CD8-positive, alpha-beta memory T cell (primary cell): ENCODE measurements around the gene SLC26A11. TPM values are rescaled to one million over a fixed set of nuclear protein-coding genes. Genes with fewer than 3 reads are reported as not detected.

Experiments
- CTCF ChIA-PET: fragments of 350-600 bp; sonication (Branson Sonifier 250); formaldehyde crosslinking; loops from one replicate; lab custom pipeline; 2021; ENCODE audit warnings: antibody characterized with exemption; lab: Charles Lee
- POLR2A ChIA-PET: fragments of 350-600 bp; sonication (Branson Sonifier 250); formaldehyde crosslinking; loops from one replicate; lab custom pipeline; 2021; ENCODE audit warnings: antibody characterized with exemption; lab: Charles Lee
- DNase-seq, 5 donors: peaks; one replicate each; pipeline versions ENCODE4 v3.0.0 to v3.0.0-alpha.2; 2020 to 2022; ENCODE audit warnings: mixed read lengths in 1 of 5
- H3K27ac ChIP-seq: one replicate; pipeline ENCODE4 v1.7.0; 2013; ENCODE audit warnings: low read depth, mild to moderate bottlenecking, low read length, moderate library complexity
- H3K27me3 ChIP-seq: 2 replicates; pipeline ENCODE4 v1.7.0; 2013; ENCODE audit warnings: low read length, mild to moderate bottlenecking; ENCODE audit not compliant: insufficient read depth, poor library complexity, severe bottlenecking
- H3K36me3 ChIP-seq: 2 replicates; pipeline ENCODE4 v1.7.0; 2013; ENCODE audit warnings: mild to moderate bottlenecking, low read length, moderate library complexity; ENCODE audit not compliant: insufficient read depth
- H3K4me1 ChIP-seq: 2 replicates; pipeline ENCODE4 v1.7.0; 2013; ENCODE audit warnings: mild to moderate bottlenecking, low read length, moderate library complexity; ENCODE audit not compliant: insufficient read depth
- H3K4me3 ChIP-seq: 2 replicates; pipeline ENCODE4 v1.7.0; 2013; ENCODE audit warnings: mild to moderate bottlenecking, low read length
- H3K9me3 ChIP-seq: 2 replicates; pipeline ENCODE4 v1.7.0; 2013; ENCODE audit warnings: mild to moderate bottlenecking, low read length
- H3K27ac Mint-ChIP-seq, 8 donors: one replicate each; pipeline ENCODE4 v1.8.0; 2020 to 2021; ENCODE audit warnings: mixed read lengths in 8 of 8, mild to moderate bottlenecking in 6 of 8, inconsistent platforms in 3 of 8, moderate library complexity in 3 of 8
- H3K27me3 Mint-ChIP-seq, 2 donors: one replicate each; pipeline ENCODE4 v1.8.0; 2020 to 2021; ENCODE audit warnings: mixed read lengths in 2 of 2, mild to moderate bottlenecking in 1 of 2, moderate library complexity in 1 of 2
- H3K36me3 Mint-ChIP-seq, 3 donors: one replicate each; pipeline ENCODE4 v1.8.0; 2020 to 2021; ENCODE audit warnings: mixed read lengths in 3 of 3, inconsistent platforms in 1 of 3, mild to moderate bottlenecking in 1 of 3
- H3K4me1 Mint-ChIP-seq, 3 donors: one replicate each; pipeline ENCODE4 v1.8.0; 2020 to 2021; ENCODE audit warnings: mixed read lengths in 3 of 3, inconsistent platforms in 1 of 3, mild to moderate bottlenecking in 1 of 3
- H3K4me3 Mint-ChIP-seq, 7 donors: one replicate each; pipeline ENCODE4 v1.8.0; 2020 to 2021; ENCODE audit warnings: mixed read lengths in 7 of 7, mild to moderate bottlenecking in 6 of 7, moderate library complexity in 4 of 7, inconsistent platforms in 2 of 7
- H3K9me3 Mint-ChIP-seq, 5 donors: one replicate each; pipeline ENCODE4 v1.8.0; 2020 to 2022; ENCODE audit warnings: mixed read lengths in 5 of 5, mild to moderate bottlenecking in 3 of 5, moderate library complexity in 2 of 5, inconsistent platforms in 1 of 5
- polyA plus RNA-seq: library from polyadenylated mRNA; unstranded; fragments of 300-500 nt; fragmentation: Illumina TruSeq; gene quantifications from one replicate; pipeline ENCODE4 v1.2.3, GENCODE V29; 2021
- total RNA-seq, 2 experiments: library from RNA; stranded (reverse); gene quantifications; one replicate each; pipeline ENCODE4 v1.2.3, GENCODE V29; 2021

Gene SLC26A11
- total and polyA plus RNA-seq, 3 experiments from 2014 or later: 7.0 to 19.6 (median 18.1) TPM

DNA sequence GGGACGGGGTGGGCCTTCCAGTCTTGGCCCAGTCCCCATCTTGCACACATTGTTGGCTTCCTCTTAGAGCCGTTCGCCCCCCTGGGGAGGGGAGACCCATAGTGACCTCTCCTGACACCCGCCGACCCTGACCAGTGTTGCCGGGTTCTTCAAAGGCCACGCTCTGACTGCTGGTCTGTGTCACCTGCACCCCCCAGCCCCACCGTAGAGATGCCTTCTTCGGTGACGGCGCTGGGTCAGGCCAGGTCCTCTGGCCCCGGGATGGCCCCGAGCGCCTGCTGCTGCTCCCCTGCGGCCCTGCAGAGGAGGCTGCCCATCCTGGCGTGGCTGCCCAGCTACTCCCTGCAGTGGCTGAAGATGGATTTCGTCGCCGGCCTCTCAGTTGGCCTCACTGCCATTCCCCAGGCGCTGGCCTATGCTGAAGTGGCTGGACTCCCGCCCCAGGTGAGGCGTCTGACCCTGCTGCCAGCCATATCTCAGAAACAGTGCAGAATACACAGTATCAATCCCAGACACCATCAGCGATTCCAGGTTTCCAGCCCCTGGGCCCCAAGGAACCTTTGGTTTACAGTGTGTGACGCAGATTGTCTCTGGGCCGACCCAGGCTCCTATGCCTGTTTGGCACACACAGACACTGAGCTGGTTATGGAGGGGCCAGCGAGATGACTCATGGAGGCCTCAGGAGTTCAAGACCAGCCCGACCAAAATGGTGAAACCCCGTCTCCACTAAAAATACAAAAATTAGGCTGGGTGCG lies 1.3 kb downstream of the SLC26A11 start:
- peaks cover 31% of the 10 kb centered on the region for H3K4me1 ChIP-seq
- Mint-ChIP-seq H3K36me3 (peaks cover 0 to 62% (median 17%) of the 10 kb centered on the region in 3 donors), H3K4me3 (peak overlapping the region; percentile 76 to 89 (median 82)), H3K27ac (peak overlapping the region in 7 of 8 donors; percentile 43 to 95 (median 86)), H3K27me3 (peaks cover 0 to 1% of the 10 kb centered on the region in 2 donors), H3K9me3 (no peaks in the 10 kb centered on the region), H3K4me1 (peaks cover 38 to 59% (median 40%) of the 10 kb centered on the region in 3 donors)
- POLR2A ChIA-PET: no interaction called here
- CTCF ChIA-PET: no interaction called here
- DNase-seq: no peak
- peaks cover 3% of the 10 kb centered on the region for H3K36me3 ChIP-seq
- H3K27me3 ChIP-seq: no peaks in the 10 kb centered on the region
- no peak overlapping the region for H3K4me3 ChIP-seq
- no peaks in the 10 kb centered on the region for H3K9me3 ChIP-seq
- no peak overlapping the region for H3K27ac ChIP-seq

DNA sequence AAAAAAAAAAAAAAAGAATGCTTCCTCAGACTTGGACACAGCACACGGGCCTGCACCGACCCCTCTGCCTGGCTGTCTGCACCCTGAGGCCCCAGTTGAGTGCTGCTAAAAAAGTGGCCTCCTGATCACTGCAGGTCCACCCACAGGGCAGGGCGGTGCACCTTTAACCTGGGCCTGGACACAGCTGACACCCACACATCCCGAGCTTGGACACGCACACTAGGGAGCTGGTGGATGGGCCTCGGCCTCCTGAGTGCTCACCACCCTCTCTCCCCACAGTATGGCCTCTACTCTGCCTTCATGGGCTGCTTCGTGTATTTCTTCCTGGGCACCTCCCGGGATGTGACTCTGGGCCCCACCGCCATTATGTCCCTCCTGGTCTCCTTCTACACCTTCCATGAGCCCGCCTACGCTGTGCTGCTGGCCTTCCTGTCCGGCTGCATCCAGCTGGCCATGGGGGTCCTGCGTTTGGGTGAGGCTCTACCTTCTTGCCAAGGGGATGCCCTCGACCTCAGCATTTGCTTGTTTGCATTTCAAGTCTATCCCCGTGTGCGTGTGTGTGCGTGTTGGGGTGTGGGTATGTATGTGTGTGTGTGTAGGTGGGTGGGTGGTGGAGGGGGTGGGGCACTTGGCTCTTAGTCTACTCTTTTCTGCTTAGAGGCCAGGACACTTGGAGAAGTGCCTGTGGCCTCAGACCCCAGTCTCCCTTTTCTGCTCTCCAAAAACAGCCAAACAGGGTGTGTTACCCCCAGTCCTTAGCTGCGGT lies 2.3 kb downstream of the SLC26A11 start:
- CTCF ChIA-PET: no interaction called here
- Mint-ChIP-seq H3K4me1 (peaks cover 32 to 51% (median 32%) of the 10 kb centered on the region in 3 donors), H3K9me3 (no peaks in the 10 kb centered on the region), H3K27me3 (peaks cover 0 to 1% of the 10 kb centered on the region in 2 donors), H3K27ac (peak overlapping the region in 3 of 8 donors; percentile 32 to 78 (median 61)), H3K36me3 (peaks cover 0 to 63% (median 11%) of the 10 kb centered on the region in 3 donors), H3K4me3 (peak overlapping the region; percentile 32 to 93 (median 67))
- no peak overlapping the region for H3K27ac ChIP-seq
- H3K27me3 ChIP-seq: no peaks in the 10 kb centered on the region
- no peak for DNase-seq
- no peak overlapping the region for H3K4me3 ChIP-seq
- no peaks in the 10 kb centered on the region for H3K36me3 ChIP-seq
- POLR2A ChIA-PET: no interaction called here
- peaks cover 26% of the 10 kb centered on the region for H3K4me1 ChIP-seq
- no peaks in the 10 kb centered on the region for H3K9me3 ChIP-seq

DNA sequence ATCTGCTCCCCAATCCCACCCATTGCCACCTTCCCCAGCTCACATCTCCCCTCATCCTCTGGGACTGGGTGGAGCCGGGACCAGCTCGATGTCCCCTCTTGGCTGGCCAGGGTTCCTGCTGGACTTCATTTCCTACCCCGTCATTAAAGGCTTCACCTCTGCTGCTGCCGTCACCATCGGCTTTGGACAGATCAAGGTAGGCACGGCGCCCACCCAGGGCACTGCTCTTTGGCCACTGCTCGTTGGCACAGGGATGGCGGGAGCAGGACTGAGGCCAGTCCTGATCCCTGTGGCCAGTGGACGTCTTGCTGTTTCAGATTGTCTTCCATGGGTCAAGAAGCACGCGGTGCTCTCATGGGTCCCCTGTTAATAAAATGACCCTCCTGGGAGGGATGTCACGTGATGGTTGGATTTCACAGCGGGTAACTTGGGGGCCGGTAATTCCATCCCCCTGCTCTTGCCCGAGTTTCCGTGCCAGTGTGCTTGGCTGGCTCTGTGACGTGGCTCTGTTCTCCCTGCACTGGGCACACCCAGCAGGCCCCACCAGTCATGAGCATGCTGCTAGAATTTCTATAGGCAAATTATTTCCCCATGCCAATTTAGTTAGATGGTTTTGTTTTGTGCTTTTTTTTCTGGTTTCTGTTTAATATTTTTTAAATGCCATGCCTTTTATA lies 3.1 kb downstream of the SLC26A11 start:
- DNase-seq: no peak
- no peaks in the 10 kb centered on the region for H3K36me3 ChIP-seq
- ChIA-PET POLR2A (no interaction called here), CTCF (no interaction called here)
- H3K9me3 ChIP-seq: no peaks in the 10 kb centered on the region
- H3K4me3 ChIP-seq: no peak overlapping the region
- H3K27ac Mint-ChIP-seq: peak overlapping the region in 5 of 8 donors; percentile 36 to 97 (median 77)
- no peaks in the 10 kb centered on the region for H3K27me3 ChIP-seq
- H3K4me1 Mint-ChIP-seq: peaks cover 25 to 44% (median 27%) of the 10 kb centered on the region in 3 donors
- H3K36me3 Mint-ChIP-seq: peaks cover 0 to 63% (median 9%) of the 10 kb centered on the region in 3 donors
- H3K4me1 ChIP-seq: peaks cover 18% of the 10 kb centered on the region
- no peak overlapping the region for H3K27ac ChIP-seq
- H3K4me3 Mint-ChIP-seq: peak overlapping the region in 6 of 7 donors; percentile 32 to 93 (median 63)
- peaks cover 0 to 1% of the 10 kb centered on the region in 2 donors for H3K27me3 Mint-ChIP-seq
- no peaks in the 10 kb centered on the region for H3K9me3 Mint-ChIP-seq

DNA sequence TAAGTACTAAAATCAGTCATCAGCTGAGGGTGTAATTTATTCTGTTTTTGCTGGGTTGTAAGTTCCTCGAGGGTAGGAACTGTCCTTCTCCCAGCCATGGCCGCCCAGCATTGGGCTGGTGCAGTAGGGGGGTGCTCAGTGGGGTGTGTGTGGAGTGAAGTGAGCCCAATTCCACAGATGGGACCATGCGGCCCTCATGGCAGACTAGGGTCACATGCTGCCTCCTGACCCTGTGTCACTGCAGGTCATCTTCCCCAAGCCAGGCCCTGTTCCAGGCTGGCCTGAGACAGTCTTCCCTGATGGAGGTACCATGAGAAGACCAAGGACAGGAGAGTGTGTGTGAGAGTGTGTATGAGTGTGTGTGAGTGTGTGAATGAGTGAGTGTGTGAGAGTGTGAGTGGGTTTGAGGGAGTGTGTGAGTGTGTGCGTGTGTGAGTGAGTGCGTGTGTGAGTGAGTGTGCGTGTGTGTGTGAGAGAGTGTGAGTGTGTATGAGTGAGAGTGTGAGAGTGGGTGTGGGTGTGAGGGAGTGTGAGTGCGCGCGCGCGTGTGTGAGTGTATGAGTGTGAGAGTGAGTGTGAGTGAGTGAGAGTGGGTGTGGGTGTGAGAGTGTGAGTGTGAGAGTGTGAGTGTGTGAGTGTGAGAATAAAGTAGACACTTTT lies 3.7 kb downstream of the SLC26A11 start:
- Mint-ChIP-seq H3K36me3 (peaks cover 0 to 67% (median 9%) of the 10 kb centered on the region in 3 donors), H3K4me1 (peaks cover 18 to 37% (median 20%) of the 10 kb centered on the region in 3 donors)
- CTCF ChIA-PET: no interaction called here

DNA sequence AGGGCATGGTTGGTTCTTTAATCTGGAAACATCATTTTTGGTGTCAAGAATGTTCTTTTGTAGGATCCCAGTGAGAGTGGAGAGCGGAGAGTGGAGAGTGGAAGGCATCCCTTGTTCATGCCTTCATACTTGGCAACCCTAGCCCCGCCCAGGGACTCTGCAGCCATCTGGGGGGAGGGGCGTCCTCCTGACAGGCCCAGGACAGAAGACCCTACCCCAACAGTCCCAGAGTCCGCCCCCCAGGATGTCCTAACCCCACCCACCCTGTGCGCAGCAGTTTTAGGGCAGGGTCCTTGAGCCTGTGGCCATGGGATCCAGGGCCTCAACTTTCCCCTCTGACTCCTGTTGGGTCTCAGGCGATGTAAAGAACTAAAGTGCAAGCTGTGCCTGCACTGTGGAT lies 4.5 kb downstream of the SLC26A11 start:
- peaks cover 0 to 66% (median 9%) of the 10 kb centered on the region in 3 donors for H3K36me3 Mint-ChIP-seq
- no peak for DNase-seq
- H3K27ac Mint-ChIP-seq: peak overlapping the region in 3 of 8 donors; percentile 10 to 45 (median 19)
- Histone ChIP-seq H3K27ac (no peak overlapping the region), H3K4me1 (peaks cover 7% of the 10 kb centered on the region), H3K9me3 (no peaks in the 10 kb centered on the region), H3K36me3 (no peaks in the 10 kb centered on the region), H3K27me3 (no peaks in the 10 kb centered on the region), H3K4me3 (no peak overlapping the region)
- H3K27me3 Mint-ChIP-seq: peaks cover 0 to 1% of the 10 kb centered on the region in 2 donors
- ChIA-PET POLR2A (interaction anchor here (0.5 kb wide), 1 partner anchor 1607 kb away, joined by 4 read pairs; no protein-coding TSS in a partner anchor), CTCF (no interaction called here)
- no peaks in the 10 kb centered on the region for H3K9me3 Mint-ChIP-seq
- H3K4me3 Mint-ChIP-seq: peak overlapping the region in 1 of 7 donors; percentile 52
- H3K4me1 Mint-ChIP-seq: peaks cover 12 to 30% (median 15%) of the 10 kb centered on the region in 3 donors

More for the DNA sequence above, 3.7 kb downstream of the SLC26A11 start:
- Histone ChIP-seq H3K4me1 (peaks cover 12% of the 10 kb centered on the region), H3K4me3 (no peak overlapping the region), H3K27me3 (no peaks in the 10 kb centered on the region), H3K9me3 (no peaks in the 10 kb centered on the region), H3K27ac (no peak overlapping the region), H3K36me3 (no peaks in the 10 kb centered on the region)
- DNase-seq: no peak
- POLR2A ChIA-PET: no interaction called here
- Mint-ChIP-seq H3K4me3 (peak overlapping the region in 2 of 7 donors; percentile 16 to 93), H3K27me3 (peaks cover 0 to 1% of the 10 kb centered on the region in 2 donors), H3K27ac (peak overlapping the region in 6 of 8 donors; percentile 7 to 49 (median 38)), H3K9me3 (no peaks in the 10 kb centered on the region)

DNA sequence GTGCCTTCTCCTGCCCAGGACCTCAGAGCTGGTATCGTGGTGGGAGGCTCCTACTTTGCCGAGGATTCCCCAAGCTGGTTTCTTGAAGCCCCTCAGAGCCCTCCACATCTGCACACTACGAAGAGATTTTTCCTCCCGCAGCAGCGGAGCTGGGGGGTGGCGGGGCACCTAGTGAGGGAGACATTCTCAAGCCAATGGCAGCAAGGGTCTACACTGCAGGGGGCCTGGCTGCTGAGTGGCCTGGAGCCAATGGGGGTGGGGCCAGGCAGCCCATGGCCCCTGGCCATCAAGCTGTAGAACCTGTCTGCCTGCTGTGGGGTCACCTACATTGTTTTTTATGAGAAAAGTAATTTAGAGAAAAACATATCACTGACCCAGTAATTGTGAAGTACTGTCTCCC lies 5.0 kb downstream of the SLC26A11 start:
- H3K36me3 ChIP-seq: no peaks in the 10 kb centered on the region
- no peak overlapping the region for H3K27ac ChIP-seq
- H3K27me3 ChIP-seq: no peaks in the 10 kb centered on the region
- H3K9me3 ChIP-seq: no peaks in the 10 kb centered on the region
- H3K27me3 Mint-ChIP-seq: peaks cover 0 to 1% of the 10 kb centered on the region in 2 donors
- peaks cover 3 to 67% (median 10%) of the 10 kb centered on the region in 3 donors for H3K36me3 Mint-ChIP-seq
- no peak overlapping the region for H3K4me3 ChIP-seq
- H3K4me3 Mint-ChIP-seq: no peak overlapping the region
- peak overlapping the region in 1 of 8 donors; percentile 41 for H3K27ac Mint-ChIP-seq
- peaks cover 12 to 30% (median 14%) of the 10 kb centered on the region in 3 donors for H3K4me1 Mint-ChIP-seq
- POLR2A ChIA-PET: interaction anchor here (0.5 kb wide), 1 partner anchor 1606 kb away, joined by 4 read pairs; no protein-coding TSS in a partner anchor
- DNase-seq: no peak
- CTCF ChIA-PET: no interaction called here
- H3K4me1 ChIP-seq: peaks cover 7% of the 10 kb centered on the region
- no peaks in the 10 kb centered on the region for H3K9me3 Mint-ChIP-seq

DNA sequence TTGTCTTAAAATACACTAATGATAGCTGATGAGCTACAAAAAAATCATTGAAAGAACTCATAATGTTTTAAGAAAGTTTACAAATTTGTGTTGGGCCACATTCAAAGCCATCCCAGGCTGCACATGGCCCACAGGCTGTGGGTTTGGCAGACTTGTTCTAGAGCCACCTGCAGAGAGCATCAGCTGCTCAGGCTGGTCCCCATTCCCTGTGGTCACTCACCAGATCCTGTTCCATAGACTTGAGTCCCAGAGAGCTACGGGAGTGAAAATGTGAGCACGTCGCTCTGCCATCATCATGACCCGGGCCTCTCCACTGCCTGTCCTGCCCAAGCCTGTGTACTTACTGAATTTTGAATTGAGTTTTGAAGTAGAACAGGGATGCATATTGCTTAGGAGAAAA lies 6.9 kb downstream of the SLC26A11 start:
- peak overlapping the region in 2 of 8 donors; percentile 10 to 27 for H3K27ac Mint-ChIP-seq
- peaks cover 0 to 6% (median 4%) of the 10 kb centered on the region in 5 donors for H3K9me3 Mint-ChIP-seq
- peaks cover 0 to 1% of the 10 kb centered on the region in 2 donors for H3K27me3 Mint-ChIP-seq
- H3K36me3 ChIP-seq: no peaks in the 10 kb centered on the region
- CTCF ChIA-PET: interaction anchor here (0.9 kb wide), 1 partner anchor 22 kb away, joined by 3 read pairs; no protein-coding TSS in a partner anchor
- peaks cover 16 to 73% (median 20%) of the 10 kb centered on the region in 3 donors for H3K36me3 Mint-ChIP-seq
- no peak overlapping the region for H3K4me3 ChIP-seq
- H3K4me3 Mint-ChIP-seq: no peak overlapping the region
- H3K9me3 ChIP-seq: no peaks in the 10 kb centered on the region
- H3K27me3 ChIP-seq: no peaks in the 10 kb centered on the region
- peaks cover 8 to 21% (median 10%) of the 10 kb centered on the region in 3 donors for H3K4me1 Mint-ChIP-seq
- DNase-seq: no peak
- POLR2A ChIA-PET: no interaction called here
- H3K4me1 ChIP-seq: no peaks in the 10 kb centered on the region
- no peak overlapping the region for H3K27ac ChIP-seq
